ENCODE results near the gene PRKN.

DNA sequence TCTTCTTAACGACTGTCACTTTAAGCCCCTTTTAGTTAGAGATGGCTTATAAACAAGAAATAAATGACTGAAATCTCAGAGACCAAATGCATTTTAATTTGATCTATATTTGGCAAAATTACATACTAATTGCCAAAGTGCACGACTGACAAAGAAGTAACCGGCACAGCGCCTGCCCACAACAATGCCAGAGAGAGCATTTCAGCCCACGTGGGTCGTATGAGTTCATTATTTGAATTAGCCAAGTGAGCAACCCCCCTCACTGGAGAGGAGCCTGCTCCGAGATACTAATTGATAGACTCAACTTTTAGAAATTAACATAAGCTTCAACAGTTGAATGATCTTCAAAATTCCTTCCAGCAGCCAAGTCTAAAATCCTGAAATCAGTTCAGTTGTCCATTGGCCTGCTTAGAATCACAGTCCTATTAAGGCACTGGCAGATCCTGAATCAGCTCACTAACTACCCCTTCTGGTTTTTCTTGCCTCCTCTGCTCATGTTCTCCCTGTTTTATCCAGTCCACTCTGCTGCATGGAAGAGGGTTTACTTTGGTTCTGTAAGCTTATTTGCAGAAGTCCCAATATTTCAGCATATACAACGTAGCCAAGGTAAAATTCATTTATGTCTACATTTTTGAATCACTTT is 934.6 kb downstream of the PRKN start:
- TF ChIP-seq CTCF (conservative IDR thresholded peaks at IDR 0.05; ENCODE audit: low read depth in 2 of 2) (no peak), REST (IDR thresholded peaks at IDR 0.05; ENCODE audit: unreplicated experiment) (no peak), NANOG (IDR thresholded peaks at IDR 0.05; ENCODE audit: borderline replicate concordance) (no peak)

Measured in GM23338 (cell line).